Mucosa of stomach (tissue), 1 donor: ENCODE results near the gene CREB3L4.

Experiments used
- H3K27me3 ChIP-seq: one replicate; pipeline ENCODE4 v1.7.0; 2013; ENCODE audit warnings: mild to moderate bottlenecking, low read length; ENCODE audit not compliant: control insufficient read depth, insufficient read depth
- H3K36me3 ChIP-seq: one replicate; pipeline ENCODE4 v1.7.0; 2013; ENCODE audit warnings: low read length; ENCODE audit not compliant: control insufficient read depth, insufficient read depth
- H3K4me1 ChIP-seq: one replicate; pipeline ENCODE4 v1.7.0; 2013; ENCODE audit warnings: mild to moderate bottlenecking, low read length; ENCODE audit not compliant: control insufficient read depth, insufficient read depth
- H3K4me3 ChIP-seq: one replicate; pipeline ENCODE4 v1.7.0; 2013; ENCODE audit warnings: low read length
- H3K9ac ChIP-seq: one replicate; pipeline ENCODE4 v1.7.0; 2013; ENCODE audit warnings: mild to moderate bottlenecking, low read length, moderate library complexity
- H3K9me3 ChIP-seq: one replicate; pipeline ENCODE4 v1.7.0; 2013; ENCODE audit warnings: mild to moderate bottlenecking, low read length, moderate library complexity; ENCODE audit not compliant: control insufficient read depth
- donor health status: Pancreatic carcinoma.

The CREB3L4 gene

GRCh38 chr1:153942766-153943549, 24.7 kb upstream of the CREB3L4 start:
- Histone ChIP-seq H3K9me3 (no peaks in the 10 kb centered on the region), H3K36me3 (no peaks in the 10 kb centered on the region), H3K9ac (no peak overlapping the region), H3K4me1 (peaks cover 19% of the 10 kb centered on the region), H3K27me3 (no peaks in the 10 kb centered on the region), H3K4me3 (no peak overlapping the region)

DNA sequence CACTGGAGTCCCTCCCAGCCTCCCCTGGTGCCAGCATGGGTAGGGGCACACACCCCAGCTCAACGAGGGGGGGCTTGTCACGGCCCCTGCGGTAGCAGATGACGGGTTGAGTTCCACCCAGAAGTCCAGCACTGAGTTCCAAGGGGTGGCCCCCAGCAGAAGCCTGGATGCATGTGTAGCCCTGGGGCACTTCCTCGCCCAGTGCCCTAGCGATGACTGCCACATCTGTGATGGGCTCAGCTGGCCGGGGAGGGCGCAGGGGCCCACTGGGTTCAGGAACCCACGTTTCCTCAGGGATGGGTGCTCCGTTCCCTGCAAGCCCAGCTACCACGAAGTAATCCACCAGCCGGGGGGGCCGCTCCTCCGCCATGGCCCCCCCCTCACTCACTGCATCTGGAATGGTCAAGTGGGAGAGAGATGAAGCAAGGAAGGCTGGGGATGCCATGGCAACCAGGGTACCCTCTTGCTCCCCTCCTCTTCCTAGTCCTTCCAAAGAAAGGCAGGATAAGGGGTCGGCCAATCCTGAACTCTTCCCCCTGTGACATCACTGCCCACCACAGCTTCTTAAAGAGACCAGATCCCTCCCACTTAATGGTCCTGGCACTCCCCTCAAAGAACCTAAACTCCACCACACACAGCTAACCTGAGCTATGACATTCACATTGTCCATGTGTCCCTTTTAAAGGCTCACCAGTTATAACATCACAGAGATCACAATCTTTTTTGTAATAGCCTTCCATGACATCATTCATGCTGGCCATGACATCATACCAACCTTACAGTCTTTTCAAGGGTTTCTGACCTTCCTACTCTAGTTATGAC, 23.5 kb upstream of the CREB3L4 start:
- Histone ChIP-seq H3K4me1 (peaks cover 19% of the 10 kb centered on the region), H3K27me3 (no peaks in the 10 kb centered on the region), H3K4me3 (no peak overlapping the region), H3K9me3 (no peaks in the 10 kb centered on the region), H3K36me3 (peaks cover 8% of the 10 kb centered on the region), H3K9ac (peak overlapping the region; percentile 92)

DNA sequence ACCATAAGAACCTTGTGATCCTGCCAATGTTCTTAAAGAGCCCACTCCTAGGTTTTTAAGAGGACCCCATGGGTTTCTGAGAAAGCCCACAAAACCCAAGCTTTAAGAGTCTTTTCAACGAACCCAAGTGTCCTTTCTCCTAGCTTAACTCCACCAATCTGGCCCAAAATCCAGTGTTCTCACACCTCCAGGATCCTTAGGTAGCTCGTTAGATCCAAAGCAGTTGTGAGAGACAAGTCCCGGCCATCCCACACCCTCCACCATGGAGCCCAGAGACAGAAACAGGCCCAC, 22.9 kb upstream of the CREB3L4 start:
- H3K4me1 ChIP-seq = peaks cover 19% of the 10 kb centered on the region
- no peaks in the 10 kb centered on the region for H3K9me3 ChIP-seq
- peaks cover 9% of the 10 kb centered on the region for H3K36me3 ChIP-seq
- peak overlapping the region; percentile 91 for H3K4me3 ChIP-seq
- H3K9ac ChIP-seq = peak overlapping the region; percentile 92
- no peaks in the 10 kb centered on the region for H3K27me3 ChIP-seq

DNA sequence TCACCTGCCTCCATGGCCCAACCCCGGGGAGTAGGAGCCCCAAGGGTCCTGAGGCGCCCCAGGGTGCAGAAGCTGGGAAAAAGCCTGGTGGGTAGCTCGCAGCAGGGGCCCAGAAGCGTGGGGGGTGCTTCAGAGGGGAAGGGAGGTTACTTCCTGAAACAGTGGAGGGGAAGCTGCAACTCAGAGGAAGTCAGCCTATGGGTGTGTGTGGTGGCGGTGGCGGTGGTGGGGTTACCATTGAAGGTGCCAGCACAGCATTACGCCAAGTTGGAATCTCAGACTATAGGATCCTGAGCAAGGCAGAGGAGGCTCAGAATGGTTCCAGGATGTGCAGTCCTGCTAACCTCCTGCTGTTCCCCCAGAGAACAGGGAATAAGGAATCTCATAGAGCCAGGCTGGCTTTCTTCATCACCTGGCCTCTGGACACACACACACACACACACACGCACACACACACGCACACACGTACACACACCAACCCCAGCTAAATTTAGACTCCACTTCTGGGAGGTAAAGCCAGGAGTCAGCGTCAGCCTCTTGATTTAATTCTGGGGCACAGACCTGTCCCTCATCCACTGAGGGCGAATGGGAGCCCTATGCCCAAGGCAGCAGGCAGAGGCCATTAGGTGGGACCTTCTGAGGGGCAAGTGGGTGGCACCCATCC, 22.4 kb upstream of the CREB3L4 start:
- Histone ChIP-seq H3K9ac (peak overlapping the region; percentile 92), H3K4me1 (peaks cover 19% of the 10 kb centered on the region), H3K9me3 (no peaks in the 10 kb centered on the region), H3K4me3 (peak overlapping the region; percentile 91), H3K36me3 (peaks cover 9% of the 10 kb centered on the region), H3K27me3 (no peaks in the 10 kb centered on the region)

GRCh38 chr1:153945795-153946621, 21.7 kb upstream of the CREB3L4 start:
- Histone ChIP-seq H3K9me3 (no peaks in the 10 kb centered on the region), H3K36me3 (peaks cover 9% of the 10 kb centered on the region), H3K9ac (peak overlapping the region; percentile 92), H3K4me3 (peak overlapping the region; percentile 91), H3K27me3 (no peaks in the 10 kb centered on the region), H3K4me1 (peaks cover 19% of the 10 kb centered on the region)

DNA sequence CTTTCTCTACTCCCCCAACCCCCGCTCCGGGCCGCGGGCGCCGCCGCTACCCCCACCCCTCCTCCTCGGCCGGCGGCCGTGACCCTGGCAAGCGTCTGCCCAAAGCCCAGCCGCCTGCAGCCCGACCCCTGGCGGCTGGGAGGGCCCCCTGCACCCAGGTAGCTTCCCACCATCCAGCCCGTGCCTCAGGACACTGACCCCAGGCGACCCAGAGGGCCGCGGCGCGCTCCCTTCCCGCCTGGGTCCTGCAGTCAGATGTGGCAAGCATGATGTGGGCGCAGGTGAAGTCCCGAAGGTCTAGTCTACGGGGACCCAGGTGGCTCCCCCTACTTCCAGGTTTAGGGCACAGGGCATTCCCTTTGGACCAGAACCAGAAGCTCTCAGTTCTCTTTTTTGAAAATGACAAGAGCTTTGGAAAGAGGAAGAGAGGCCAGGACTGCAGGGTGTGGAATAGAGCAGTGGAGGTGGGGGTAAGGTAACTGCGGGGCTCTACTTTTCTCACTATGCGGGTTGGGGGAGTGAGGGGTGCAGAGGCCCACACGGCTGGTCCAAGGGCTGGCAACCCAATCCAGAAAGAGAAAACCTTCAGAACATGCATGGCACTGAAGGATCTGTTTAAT, 21.0 kb upstream of the CREB3L4 start, which contains the start of gene DENND4B:
Gene DENND4B, minus strand, starts transcription at position 97 of the 620 bp plus-strand sequence. CDS start 2,344 bp downstream, outside the sequence.
- Histone ChIP-seq H3K9ac (peak within 1 kb of the TSS; percentile 92), H3K4me3 (peak within 1 kb of the TSS; percentile 91), H3K36me3 (peaks cover 9% of the 10 kb centered on the region), H3K9me3 (no peaks in the 10 kb centered on the region), H3K27me3 (no peaks in the 10 kb centered on the region), H3K4me1 (peaks cover 19% of the 10 kb centered on the region)

- Histone ChIP-seq H3K9me3 (no peaks in the 10 kb centered on the region), H3K4me1 (peaks cover 17% of the 10 kb centered on the region), H3K9ac (no peak overlapping the region), H3K36me3 (peaks cover 9% of the 10 kb centered on the region), H3K4me3 (no peak overlapping the region), H3K27me3 (no peaks in the 10 kb centered on the region)
Measured at GRCh38 chr1:153951183-153951582, 16.5 kb upstream of the CREB3L4 start.

DNA sequence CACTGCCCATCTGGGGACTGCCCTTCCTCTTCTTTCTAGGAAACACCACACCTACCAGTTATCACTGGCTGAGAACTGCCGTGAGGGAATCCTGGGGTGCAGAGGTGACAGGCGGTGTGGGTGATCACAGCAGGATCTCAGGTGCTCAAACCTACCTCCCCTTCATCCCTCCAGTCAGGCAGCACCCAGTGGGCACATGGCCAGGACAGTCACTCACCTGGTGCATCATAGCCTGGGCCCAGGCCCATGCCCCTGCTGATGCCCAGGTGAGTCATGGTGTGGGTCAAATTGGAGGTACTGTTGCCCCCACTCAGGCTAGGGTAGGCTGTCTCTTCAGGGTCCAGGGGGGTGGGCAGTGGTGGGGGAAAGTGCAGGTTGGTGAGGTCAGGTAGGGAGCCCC, 15.9 kb upstream of the CREB3L4 start:
- H3K4me3 ChIP-seq = no peak overlapping the region
- peaks cover 9% of the 10 kb centered on the region for H3K36me3 ChIP-seq
- no peaks in the 10 kb centered on the region for H3K9me3 ChIP-seq
- no peak overlapping the region for H3K9ac ChIP-seq
- no peaks in the 10 kb centered on the region for H3K27me3 ChIP-seq
- H3K4me1 ChIP-seq = peaks cover 21% of the 10 kb centered on the region

DNA sequence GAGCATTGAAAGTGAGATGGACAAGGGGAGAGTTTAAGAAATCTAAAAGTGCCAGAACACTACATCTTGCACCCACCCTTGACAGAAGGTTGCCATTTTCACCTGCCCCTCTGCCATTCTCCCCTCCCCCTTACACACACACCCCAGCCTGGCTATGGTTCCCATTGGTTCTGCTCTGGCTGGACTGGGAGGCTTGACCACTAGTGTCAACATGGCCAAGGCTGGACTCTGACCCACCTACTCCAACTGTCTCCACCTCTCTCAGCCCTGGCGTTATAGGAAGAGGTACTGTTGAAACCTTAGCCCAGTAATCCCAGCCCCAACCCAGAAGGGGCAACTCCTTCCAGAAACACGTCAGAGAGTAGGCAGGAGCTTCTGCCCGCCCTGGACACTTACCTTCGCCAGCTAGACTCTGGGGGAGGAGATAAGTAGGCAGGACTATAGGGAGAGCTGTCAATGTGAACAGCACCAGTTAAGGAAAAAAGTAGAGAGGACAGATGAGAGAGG, 13.8 kb upstream of the CREB3L4 start:
- Histone ChIP-seq H3K27me3 (no peaks in the 10 kb centered on the region), H3K4me3 (no peak overlapping the region), H3K9me3 (no peaks in the 10 kb centered on the region), H3K9ac (no peak overlapping the region), H3K4me1 (peaks cover 25% of the 10 kb centered on the region), H3K36me3 (peaks cover 4% of the 10 kb centered on the region)

- H3K4me3 ChIP-seq = no peak overlapping the region
- H3K9me3 ChIP-seq = no peaks in the 10 kb centered on the region
- no peaks in the 10 kb centered on the region for H3K27me3 ChIP-seq
- H3K4me1 ChIP-seq = peaks cover 25% of the 10 kb centered on the region
- H3K36me3 ChIP-seq = no peaks in the 10 kb centered on the region
- H3K9ac ChIP-seq = no peak overlapping the region
Measured at GRCh38 chr1:153954826-153955225, 12.9 kb upstream of the CREB3L4 start.
